GM12878 (cell line): ENCODE data around the gene CBX2. TPM values are rescaled to one million over a fixed set of nuclear protein-coding genes. Genes with fewer than 3 reads are reported as not detected.

Source experiments
- ATF7 ChIP-seq: fragments of 450-650 bp; IDR thresholded peaks from 2 replicates; pipeline ENCODE4 v1.6.1; 2016; ENCODE audit warnings: low read depth, mild to moderate bottlenecking
- BHLHE40 ChIP-seq, 2 experiments: fragments of 450-650 bp in 1 of 2; IDR thresholded peaks; 2 replicates each; pipeline ENCODE4 v1.6.1; 2011 to 2017; ENCODE audit warnings: low read depth in 2 of 2, borderline replicate concordance in 1 of 2, improper control_type of control experiment in 1 of 2, low read length in 1 of 2, mild to moderate bottlenecking in 1 of 2
- CBX3 ChIP-seq: fragments of 200-600 bp; sonication (generic); IDR thresholded peaks from 2 replicates; pipeline ENCODE4 v1.6.1; 2016; ENCODE audit warnings: low read depth, borderline replicate concordance
- CEBPB ChIP-seq, 2 experiments: fragments of 150-350 bp in 1 of 2; IDR thresholded peaks; 2 replicates each; pipeline ENCODE4 v1.6.1; 2012 to 2014; ENCODE audit warnings: low read depth in 2 of 2, low read length in 2 of 2, borderline replicate concordance in 1 of 2, inconsistent platforms in 1 of 2
- CHD2 ChIP-seq: IDR thresholded peaks from 2 replicates; pipeline ENCODE4 v1.6.1; 2011; ENCODE audit warnings: low read depth, low read length, improper control_type of control experiment, borderline replicate concordance
- FOXM1 ChIP-seq: IDR thresholded peaks from 2 replicates; pipeline ENCODE4 v1.6.1; 2012; ENCODE audit warnings: low read depth, mild to moderate bottlenecking, inconsistent platforms, low read length, moderate library complexity
- HDAC6 ChIP-seq: fragments of 200-600 bp; sonication (generic); IDR thresholded peaks from one replicate; pipeline ENCODE4 v1.8.0; 2017; ENCODE audit warnings: antibody characterized with exemption; ENCODE audit not compliant: unreplicated experiment
- IKZF1 ChIP-seq: fragments of 450-650 bp; conservative IDR thresholded peaks from 2 replicates; pipeline ENCODE4 v1.6.1; 2017; ENCODE audit warnings: antibody characterized with exemption, mild to moderate bottlenecking
- KLF5 ChIP-seq: fragments of 450-650 bp; IDR thresholded peaks from 2 replicates; pipeline ENCODE4 v1.6.1; 2014; ENCODE audit warnings: mild to moderate bottlenecking; ENCODE audit not compliant: partially characterized antibody
- POLR2A ChIP-seq: IDR thresholded peaks from 2 replicates; pipeline ENCODE4 v1.6.1; 2011; ENCODE audit warnings: low read depth, mild to moderate bottlenecking, low read length
- POU2F2 ChIP-seq: IDR thresholded peaks from 3 replicates; pipeline ENCODE4 v1.6.1; 2011; ENCODE audit warnings: low read depth, mild to moderate bottlenecking, low read length, borderline replicate concordance
- RBBP5 ChIP-seq: fragments of 200-600 bp; sonication (generic); conservative IDR thresholded peaks from 2 replicates; pipeline ENCODE4 v1.6.1; 2016
- RELA ChIP-seq: fragments of 450-650 bp; IDR thresholded peaks from 2 replicates; pipeline ENCODE4 v1.8.0; 2014; ENCODE audit warnings: borderline replicate concordance; ENCODE audit not compliant: partially characterized antibody
- SIX5 ChIP-seq: IDR thresholded peaks from 2 replicates; pipeline ENCODE4 v1.6.1; 2011; ENCODE audit warnings: mild to moderate bottlenecking, low read depth, low read length, moderate library complexity; ENCODE audit not compliant: severe bottlenecking
- SREBF2 ChIP-seq: IDR thresholded peaks from 2 replicates; pipeline ENCODE4 v1.6.1; 2012; ENCODE audit warnings: mild to moderate bottlenecking, low read length
- STAT3 ChIP-seq: IDR thresholded peaks from 2 replicates; pipeline ENCODE4 v1.6.1; 2011; ENCODE audit warnings: low read depth, low read length, improper control_type of control experiment
- USF1 ChIP-seq: IDR thresholded peaks from 2 replicates; pipeline ENCODE4 v1.6.1; 2011; ENCODE audit warnings: borderline replicate concordance, low read depth, mild to moderate bottlenecking, moderate library complexity, mixed read lengths, low read length; ENCODE audit not compliant: insufficient read depth; ENCODE audit errors: extremely low read length
- ZBTB4 ChIP-seq: fragments of 450-650 bp; formaldehyde crosslinking; IDR thresholded peaks from 2 replicates; pipeline ENCODE4 v1.4.0; 2022; ENCODE audit warnings: mild to moderate bottlenecking, moderate library complexity
- polyA plus RNA-seq, 11 experiments: library from polyadenylated mRNA; depleted of rRNA in 4 of 11; unstranded in 6 of 11; stranded (reverse) in 5 of 11; fragments of >200 nt; fragmentation: Nextera tagmentation in 4 of 11; fragmentation: Illumina TruSeq in 1 of 11; extraction: Ambion mirVana in 4 of 11; extraction: Trizol in 1 of 11; gene quantifications; 1 replicate in 1 of 11; 2 replicates in 10 of 11; pipeline versions ENCODE4 v1.2.1 to v1.2.3, GENCODE V29; 2011 to 2016; ENCODE audit warnings: inconsistent platforms in 2 of 11, missing spikeins in 2 of 11, low read depth in 1 of 11
- total RNA-seq, 4 experiments: library from RNA; depleted of rRNA in 3 of 4; stranded (reverse); fragments of >200 nt in 3 of 4; fragmentation: Illumina TruSeq in 1 of 4; extraction: Trizol in 1 of 4; gene quantifications; 2 replicates each; pipeline versions ENCODE4 v1.2.1 to v1.2.3, GENCODE V29; 2013 to 2021
- TF ChIP-seq, protein P1 (sequence below): IDR thresholded peaks from 2 replicates; pipeline ENCODE4 v1.6.1; 2012; ENCODE audit warnings: low read depth, low read length, improper control_type of control experiment
- TF ChIP-seq, protein P2 (sequence below): fragments of 450-650 bp; IDR thresholded peaks from 2 replicates; pipeline ENCODE4 v1.6.1; 2016; ENCODE audit warnings: mild to moderate bottlenecking, moderate library complexity, borderline replicate concordance

The CBX2 gene
- total and polyA plus RNA-seq, 10 of the 15 experiments (the other 5 are each of a cell fraction or from before 2014, with no cell fraction given) = 0.35 to 7.5 (median 4.2) TPM

DNA sequence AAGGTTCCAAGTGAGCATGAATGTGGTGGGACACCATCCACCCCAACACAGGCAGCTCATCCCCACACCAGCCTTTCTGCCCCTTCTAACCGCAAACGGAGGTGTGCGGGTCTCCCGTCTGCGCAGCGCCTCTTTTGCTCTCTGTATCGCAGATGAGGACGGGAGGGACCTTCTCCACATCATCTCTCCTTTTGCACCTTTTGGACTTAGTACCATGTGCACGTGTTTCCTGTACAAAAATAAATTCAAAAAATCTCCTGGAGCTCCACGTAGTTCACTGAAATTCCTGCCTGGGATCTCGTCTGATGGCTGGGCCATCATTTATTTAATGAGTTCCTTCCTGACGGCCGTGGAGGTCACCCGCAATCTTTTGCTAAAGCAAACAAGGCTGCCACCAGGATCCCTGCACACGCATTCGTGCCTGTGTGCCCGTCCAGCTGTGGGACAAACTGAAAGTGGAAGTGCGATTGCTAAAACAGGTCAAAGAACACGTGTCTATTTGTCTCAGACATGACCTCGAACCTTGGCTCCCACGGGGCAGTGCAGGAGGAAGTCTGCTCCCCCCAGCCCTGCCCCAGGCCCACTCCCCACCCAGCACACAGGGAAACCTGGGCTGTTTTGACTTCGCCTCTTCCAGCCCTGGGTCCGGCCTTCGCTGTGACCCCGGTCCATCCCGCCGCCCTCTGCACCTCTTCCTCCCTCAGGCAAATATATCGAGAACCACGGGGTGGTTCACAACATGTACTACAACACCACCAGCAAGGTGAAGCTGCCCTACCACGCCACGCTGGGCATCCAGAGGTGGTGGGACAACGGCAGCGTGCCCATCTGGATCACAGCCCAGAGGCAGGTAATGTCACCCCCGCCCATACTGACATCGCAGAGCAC is 44.9 kb upstream of the CBX2 start (continued):
- TF ChIP-seq USF1 (peak; percentile 58), RBBP5 (no peak), BHLHE40 (IDR thresholded peaks at IDR 0.05; ENCODE audit: borderline replicate concordance in 1 of 2, low read depth in 2 of 2, low read length in 1 of 2) (peak; percentile 65 to 83), FOXM1 (no peak), SREBF2 (no peak), STAT3 (no peak), CHD2 (no peak), POLR2A (peak; percentile 73), KLF5 (no peak), POU2F2 (no peak), ZBTB4 (CRISPR knock-in tag) (no peak), CBX3 (no peak), IKZF1 (peak; percentile 39; the same call in 1 of the 2 replicates), RELA (no peak), SIX5 (no peak), HDAC6 (no peak), CEBPB (IDR thresholded peaks at IDR 0.05; ENCODE audit: borderline replicate concordance in 1 of 2, low read depth in 2 of 2, low read length in 2 of 2) (no peak), ATF7 (peak; percentile 11; the same call in 1 of the 2 replicates)
- TF ChIP-seq, protein P1, sequence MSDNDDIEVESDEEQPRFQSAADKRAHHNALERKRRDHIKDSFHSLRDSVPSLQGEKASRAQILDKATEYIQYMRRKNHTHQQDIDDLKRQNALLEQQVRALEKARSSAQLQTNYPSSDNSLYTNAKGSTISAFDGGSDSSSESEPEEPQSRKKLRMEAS = peak; percentile 64
- TF ChIP-seq, protein P2, sequence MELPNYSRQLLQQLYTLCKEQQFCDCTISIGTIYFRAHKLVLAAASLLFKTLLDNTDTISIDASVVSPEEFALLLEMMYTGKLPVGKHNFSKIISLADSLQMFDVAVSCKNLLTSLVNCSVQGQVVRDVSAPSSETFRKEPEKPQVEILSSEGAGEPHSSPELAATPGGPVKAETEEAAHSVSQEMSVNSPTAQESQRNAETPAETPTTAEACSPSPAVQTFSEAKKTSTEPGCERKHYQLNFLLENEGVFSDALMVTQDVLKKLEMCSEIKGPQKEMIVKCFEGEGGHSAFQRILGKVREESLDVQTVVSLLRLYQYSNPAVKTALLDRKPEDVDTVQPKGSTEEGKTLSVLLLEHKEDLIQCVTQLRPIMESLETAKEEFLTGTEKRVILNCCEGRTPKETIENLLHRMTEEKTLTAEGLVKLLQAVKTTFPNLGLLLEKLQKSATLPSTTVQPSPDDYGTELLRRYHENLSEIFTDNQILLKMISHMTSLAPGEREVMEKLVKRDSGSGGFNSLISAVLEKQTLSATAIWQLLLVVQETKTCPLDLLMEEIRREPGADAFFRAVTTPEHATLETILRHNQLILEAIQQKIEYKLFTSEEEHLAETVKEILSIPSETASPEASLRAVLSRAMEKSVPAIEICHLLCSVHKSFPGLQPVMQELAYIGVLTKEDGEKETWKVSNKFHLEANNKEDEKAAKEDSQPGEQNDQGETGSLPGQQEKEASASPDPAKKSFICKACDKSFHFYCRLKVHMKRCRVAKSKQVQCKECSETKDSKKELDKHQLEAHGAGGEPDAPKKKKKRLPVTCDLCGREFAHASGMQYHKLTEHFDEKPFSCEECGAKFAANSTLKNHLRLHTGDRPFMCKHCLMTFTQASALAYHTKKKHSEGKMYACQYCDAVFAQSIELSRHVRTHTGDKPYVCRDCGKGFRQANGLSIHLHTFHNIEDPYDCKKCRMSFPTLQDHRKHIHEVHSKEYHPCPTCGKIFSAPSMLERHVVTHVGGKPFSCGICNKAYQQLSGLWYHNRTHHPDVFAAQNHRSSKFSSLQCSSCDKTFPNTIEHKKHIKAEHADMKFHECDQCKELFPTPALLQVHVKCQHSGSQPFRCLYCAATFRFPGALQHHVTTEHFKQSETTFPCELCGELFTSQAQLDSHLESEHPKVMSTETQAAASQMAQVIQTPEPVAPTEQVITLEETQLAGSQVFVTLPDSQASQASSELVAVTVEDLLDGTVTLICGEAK = no peak
